OCI-LY1 (cell line): ENCODE measurements around the gene SYNDIG1.

Experiments
- H2AFZ ChIP-seq: fragments of 200-600 bp; sonication (generic), shearing (Covaris generic); 2 replicates; pipeline ENCODE4 v1.6.0; 2014; ENCODE audit warnings: antibody characterized with exemption, mild to moderate bottlenecking, low read length
- H3F3A ChIP-seq: fragments of 200-600 bp; sonication (generic), shearing (Covaris generic); 2 replicates; pipeline ENCODE4 v1.6.0; 2014; ENCODE audit warnings: mild to moderate bottlenecking, antibody characterized with exemption, low read length, moderate library complexity; ENCODE audit not compliant: insufficient read depth
- H3K27ac ChIP-seq: fragments of 200-600 bp; sonication (generic); 2 replicates; pipeline ENCODE4 v1.5.1; 2014; ENCODE audit warnings: low read length, mixed run types, mild to moderate bottlenecking, low read depth; ENCODE audit not compliant: poor library complexity, severe bottlenecking
- H3K27me3 ChIP-seq: fragments of 200-600 bp; sonication (generic); 2 replicates; pipeline ENCODE4 v1.6.0; 2014; ENCODE audit warnings: antibody characterized with exemption, mild to moderate bottlenecking, low read length, moderate library complexity; ENCODE audit not compliant: insufficient read depth
- H3K36me3 ChIP-seq: fragments of 200-600 bp; sonication (generic); 2 replicates; pipeline ENCODE4 v1.6.1; 2014; ENCODE audit warnings: mild to moderate bottlenecking, antibody characterized with exemption, low read length, moderate library complexity, mixed read lengths; ENCODE audit not compliant: insufficient read depth
- H3K4me1 ChIP-seq: fragments of 200-600 bp; sonication (generic); 2 replicates; pipeline ENCODE4 v1.5.1; 2014; ENCODE audit warnings: mild to moderate bottlenecking, low read length, moderate library complexity; ENCODE audit not compliant: insufficient read depth, severe bottlenecking
- H3K4me2 ChIP-seq: fragments of 200-600 bp; sonication (generic), shearing (Covaris generic); 2 replicates; pipeline ENCODE4 v1.6.1; 2014; ENCODE audit warnings: low read length
- H3K4me3 ChIP-seq: fragments of 200-600 bp; sonication (generic); 2 replicates; pipeline ENCODE4 v1.5.1; 2014; ENCODE audit warnings: low read length, low read depth, mild to moderate bottlenecking, mixed read lengths; ENCODE audit not compliant: poor library complexity, severe bottlenecking
- H3K79me2 ChIP-seq: fragments of 200-600 bp; shearing (Covaris generic); 2 replicates; pipeline ENCODE4 v1.6.1; 2016; ENCODE audit warnings: mixed run types, low read length, mixed read lengths; ENCODE audit not compliant: insufficient read depth
- H3K9ac ChIP-seq: fragments of 200-600 bp; sonication (generic), shearing (Covaris generic); 2 replicates; pipeline ENCODE4 v1.6.1; 2014; ENCODE audit warnings: mild to moderate bottlenecking, low read length, mixed read lengths
- H3K9me2 ChIP-seq: fragments of 200-600 bp; sonication (generic), shearing (Covaris generic); 2 replicates; pipeline ENCODE4 v1.6.1; 2014; ENCODE audit warnings: low read depth, mild to moderate bottlenecking, low read length, mixed read lengths
- H3K9me3 ChIP-seq: fragments of 200-600 bp; shearing (Covaris generic); 2 replicates; pipeline ENCODE4 v1.6.1; 2014; ENCODE audit warnings: low read length, mixed read lengths
- H4K20me1 ChIP-seq: fragments of 200-600 bp; sonication (generic), shearing (Covaris generic); 2 replicates; pipeline ENCODE4 v1.6.0; 2016; ENCODE audit warnings: mild to moderate bottlenecking, low read length; ENCODE audit not compliant: insufficient read depth
- CTCF ChIP-seq: fragments of 200-600 bp; sonication (generic), shearing (Covaris generic); IDR thresholded peaks from 2 replicates; pipeline ENCODE4 v1.5.1; 2017; ENCODE audit warnings: mild to moderate bottlenecking, antibody characterized with exemption, low read length, moderate library complexity, mixed read lengths
- EZH2 ChIP-seq: fragments of 200-600 bp; sonication (generic), shearing (Covaris generic); IDR thresholded peaks from 2 replicates; pipeline ENCODE4 v1.8.0; 2017; ENCODE audit warnings: borderline replicate concordance, mixed run types, mild to moderate bottlenecking, antibody characterized with exemption, low read length, moderate library complexity, mixed read lengths

The SYNDIG1 gene

GRCh38 chr20:24519476-24519875, 50.0 kb downstream of the SYNDIG1 start:
- no peak overlapping the region for H3K4me3 ChIP-seq
- no peaks in the 10 kb centered on the region for H3K9me3 ChIP-seq
- no peaks in the 10 kb centered on the region for H3K27me3 ChIP-seq
- no peak overlapping the region for H3K27ac ChIP-seq
- H3K9me2 ChIP-seq, result no peaks in the 10 kb centered on the region
- no peaks in the 10 kb centered on the region for H3K79me2 ChIP-seq
- no peak overlapping the region for H3K9ac ChIP-seq
- no peaks in the 10 kb centered on the region for H3K36me3 ChIP-seq
- no peak for TF ChIP-seq CTCF
- no peak for TF ChIP-seq EZH2
- no peaks in the 10 kb centered on the region for H3F3A ChIP-seq
- no peaks in the 10 kb centered on the region for H4K20me1 ChIP-seq
- no peak overlapping the region for H3K4me2 ChIP-seq
- no peaks in the 10 kb centered on the region for H3K4me1 ChIP-seq
- H2AFZ ChIP-seq, result no peak overlapping the region

GRCh38 chr20:24521032-24521431, 51.6 kb downstream of the SYNDIG1 start:
- Histone ChIP-seq H3K36me3 (no peaks in the 10 kb centered on the region), H3K9me3 (no peaks in the 10 kb centered on the region), H2AFZ (no peak overlapping the region), H3K4me1 (no peaks in the 10 kb centered on the region), H3K79me2 (no peaks in the 10 kb centered on the region), H4K20me1 (no peaks in the 10 kb centered on the region), H3F3A (no peaks in the 10 kb centered on the region), H3K4me2 (no peak overlapping the region), H3K9ac (no peak overlapping the region), H3K27me3 (no peaks in the 10 kb centered on the region), H3K4me3 (no peak overlapping the region), H3K27ac (no peak overlapping the region), H3K9me2 (no peaks in the 10 kb centered on the region)
- TF ChIP-seq CTCF (no peak), EZH2 (no peak)

- no peak for TF ChIP-seq CTCF
- no peak for TF ChIP-seq EZH2
- H3K9me3 ChIP-seq, result no peaks in the 10 kb centered on the region
- no peaks in the 10 kb centered on the region for H3F3A ChIP-seq
- no peaks in the 10 kb centered on the region for H4K20me1 ChIP-seq
- H3K27me3 ChIP-seq, result no peaks in the 10 kb centered on the region
- no peak overlapping the region for H3K4me3 ChIP-seq
- no peak overlapping the region for H3K9ac ChIP-seq
- H3K79me2 ChIP-seq, result no peaks in the 10 kb centered on the region
- no peak overlapping the region for H2AFZ ChIP-seq
- H3K4me1 ChIP-seq, result no peaks in the 10 kb centered on the region
- no peaks in the 10 kb centered on the region for H3K36me3 ChIP-seq
- no peak overlapping the region for H3K27ac ChIP-seq
- H3K4me2 ChIP-seq, result no peak overlapping the region
- H3K9me2 ChIP-seq, result no peaks in the 10 kb centered on the region
Measured at GRCh38 chr20:24522452-24523330, 53.3 kb downstream of the SYNDIG1 start.
